MM.1S (cell line): ENCODE measurements around the gene DENND4A.

Experiments
- DNase-seq: peaks from one replicate; pipeline ENCODE4 v3.0.0-alpha.2; 2015
- H2AFZ ChIP-seq: fragments of 300-600 bp; sonication (generic); 2 replicates; pipeline ENCODE4 v1.6.0; 2016; ENCODE audit warnings: antibody characterized with exemption, low read length
- H3F3A ChIP-seq: fragments of 300-600 bp; sonication (generic); 2 replicates; pipeline ENCODE4 v1.6.1; 2016; ENCODE audit warnings: mild to moderate bottlenecking, antibody characterized with exemption, low read length, moderate library complexity, mixed read lengths; ENCODE audit not compliant: insufficient read depth
- H3K27ac ChIP-seq: fragments of 300-600 bp; sonication (generic); 2 replicates; pipeline ENCODE4 v1.5.1; 2016; ENCODE audit warnings: mild to moderate bottlenecking, low read length
- H3K27me3 ChIP-seq: fragments of 300-600 bp; sonication (generic); replicated peaks from 2 replicates; pipeline ENCODE4 v1.6.0; 2016; ENCODE audit warnings: low read length; ENCODE audit not compliant: insufficient read depth
- H3K36me3 ChIP-seq: fragments of 300-600 bp; sonication (generic); replicated peaks from 2 replicates; pipeline ENCODE4 v1.6.1; 2016; ENCODE audit warnings: mild to moderate bottlenecking, low read length, mixed read lengths; ENCODE audit not compliant: insufficient read depth
- H3K4me1 ChIP-seq: fragments of 300-600 bp; sonication (generic); 2 replicates; pipeline ENCODE4 v1.6.1; 2016; ENCODE audit warnings: low read length, mixed read lengths
- H3K4me2 ChIP-seq: fragments of 300-600 bp; sonication (generic); 2 replicates; pipeline ENCODE4 v1.6.0; 2016; ENCODE audit warnings: low read depth, low read length
- H3K4me3 ChIP-seq: fragments of 300-600 bp; sonication (generic); 2 replicates; pipeline ENCODE4 v1.5.1; 2016; ENCODE audit warnings: low read length, mixed read lengths
- H3K79me2 ChIP-seq: fragments of 300-600 bp; sonication (generic); 2 replicates; pipeline ENCODE4 v1.6.1; 2016; ENCODE audit warnings: mixed run types, low read length, mixed read lengths
- H3K9ac ChIP-seq: fragments of 300-600 bp; sonication (generic); 2 replicates; pipeline ENCODE4 v1.6.1; 2016; ENCODE audit warnings: low read length, mixed read lengths
- H3K9me2 ChIP-seq: fragments of 300-600 bp; sonication (generic); replicated peaks from 2 replicates; pipeline ENCODE4 v1.6.1; 2016; ENCODE audit warnings: mild to moderate bottlenecking, low read length, mixed read lengths; ENCODE audit not compliant: insufficient read depth
- H3K9me3 ChIP-seq: fragments of 300-600 bp; sonication (generic); replicated peaks from 2 replicates; pipeline ENCODE4 v1.6.1; 2016; ENCODE audit warnings: mild to moderate bottlenecking, low read length, mixed read lengths; ENCODE audit not compliant: insufficient read depth
- H4K20me1 ChIP-seq: fragments of 300-600 bp; sonication (generic); 2 replicates; pipeline ENCODE4 v1.6.1; 2016; ENCODE audit warnings: mild to moderate bottlenecking, low read length, moderate library complexity, mixed read lengths; ENCODE audit not compliant: insufficient read depth
- EZH2 ChIP-seq: fragments of 300-600 bp; sonication (generic); optimal IDR thresholded peaks from 2 replicates; pipeline ENCODE3; 2017; ENCODE audit warnings: low read depth, mild to moderate bottlenecking, antibody characterized with exemption, low read length, mixed read lengths
- EZH2phosphoT487 ChIP-seq: fragments of 300-600 bp; sonication (generic); IDR thresholded peaks from 2 replicates; pipeline ENCODE4 v1.6.1; 2018; ENCODE audit warnings: antibody characterized with exemption, low read length
- TF ChIP-seq, protein P1 (sequence below): fragments of 300-600 bp; sonication (generic); IDR thresholded peaks from 2 replicates; pipeline ENCODE4 v1.5.1; 2016; ENCODE audit warnings: antibody characterized with exemption, low read length, mixed read lengths

Gene DENND4A

DNA sequence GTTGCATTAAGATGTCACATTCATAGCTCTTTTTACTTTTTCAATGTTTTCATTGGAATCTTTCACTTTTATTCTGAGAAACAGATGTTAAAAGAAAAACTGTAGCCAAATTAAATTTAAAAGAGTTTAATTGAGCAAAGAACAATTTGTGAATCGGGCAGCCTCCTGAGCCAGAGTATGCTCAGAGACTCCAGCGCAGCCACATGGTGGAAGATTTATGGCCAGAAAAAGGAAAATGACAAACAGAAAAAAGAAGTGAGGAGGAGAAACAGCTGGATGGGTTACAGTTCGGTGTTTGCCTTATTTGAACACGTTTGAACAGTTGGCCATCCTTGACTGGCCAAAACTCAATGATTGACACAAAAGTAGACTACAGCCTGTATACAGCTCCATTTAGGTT is 43.4 kb upstream of the DENND4A start:
- Histone ChIP-seq H3K9me2 (no peaks in the 10 kb centered on the region), H3K36me3 (no peaks in the 10 kb centered on the region), H4K20me1 (no peaks in the 10 kb centered on the region), H3K4me3 (no peak overlapping the region), H3K9me3 (no peaks in the 10 kb centered on the region), H3K79me2 (no peaks in the 10 kb centered on the region), H3K27ac (no peak overlapping the region), H3K4me2 (no peak overlapping the region), H3K4me1 (peaks cover 19% of the 10 kb centered on the region), H3F3A (peaks cover 13% of the 10 kb centered on the region; the same call in 1 of the 2 replicates), H3K9ac (no peak overlapping the region), H2AFZ (no peak overlapping the region), H3K27me3 (no peaks in the 10 kb centered on the region)
- no peak for DNase-seq
- TF ChIP-seq, protein P1, sequence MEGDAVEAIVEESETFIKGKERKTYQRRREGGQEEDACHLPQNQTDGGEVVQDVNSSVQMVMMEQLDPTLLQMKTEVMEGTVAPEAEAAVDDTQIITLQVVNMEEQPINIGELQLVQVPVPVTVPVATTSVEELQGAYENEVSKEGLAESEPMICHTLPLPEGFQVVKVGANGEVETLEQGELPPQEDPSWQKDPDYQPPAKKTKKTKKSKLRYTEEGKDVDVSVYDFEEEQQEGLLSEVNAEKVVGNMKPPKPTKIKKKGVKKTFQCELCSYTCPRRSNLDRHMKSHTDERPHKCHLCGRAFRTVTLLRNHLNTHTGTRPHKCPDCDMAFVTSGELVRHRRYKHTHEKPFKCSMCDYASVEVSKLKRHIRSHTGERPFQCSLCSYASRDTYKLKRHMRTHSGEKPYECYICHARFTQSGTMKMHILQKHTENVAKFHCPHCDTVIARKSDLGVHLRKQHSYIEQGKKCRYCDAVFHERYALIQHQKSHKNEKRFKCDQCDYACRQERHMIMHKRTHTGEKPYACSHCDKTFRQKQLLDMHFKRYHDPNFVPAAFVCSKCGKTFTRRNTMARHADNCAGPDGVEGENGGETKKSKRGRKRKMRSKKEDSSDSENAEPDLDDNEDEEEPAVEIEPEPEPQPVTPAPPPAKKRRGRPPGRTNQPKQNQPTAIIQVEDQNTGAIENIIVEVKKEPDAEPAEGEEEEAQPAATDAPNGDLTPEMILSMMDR: no peak
- TF ChIP-seq EZH2: no peak
- no peak for TF ChIP-seq EZH2phosphoT487

DNA sequence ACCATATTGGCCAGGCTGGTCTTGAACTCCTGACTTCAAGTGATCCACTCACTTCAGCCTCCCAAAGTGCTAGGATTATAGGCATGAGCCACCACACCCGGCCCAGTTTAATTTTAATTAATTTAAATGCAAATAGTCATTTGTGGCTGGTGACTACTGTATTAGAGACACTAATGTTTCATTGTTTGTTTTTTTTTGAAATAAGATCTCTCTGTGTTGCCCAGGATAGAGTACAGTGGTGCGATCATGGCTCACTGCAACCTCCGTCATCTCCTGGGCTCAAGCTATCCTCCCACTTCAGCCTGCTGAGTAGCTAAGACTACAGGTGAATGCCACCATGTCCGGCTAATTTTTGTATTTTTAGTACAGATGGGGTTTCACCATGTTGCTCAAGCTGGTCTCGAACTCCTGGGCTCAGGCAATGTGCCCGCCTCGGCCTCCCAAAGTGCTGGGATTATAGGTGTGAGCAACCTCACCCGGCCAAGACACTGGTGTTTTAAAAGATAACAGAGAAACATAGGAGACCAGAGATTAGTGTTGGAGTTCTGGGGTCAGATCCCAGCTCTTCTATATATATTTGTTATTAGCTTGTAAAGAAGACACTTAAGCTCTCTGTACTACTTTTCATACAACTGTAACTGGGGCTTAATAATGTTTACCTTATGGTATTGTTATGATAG is 42.6 kb upstream of the DENND4A start:
- Histone ChIP-seq H3K9ac (no peak overlapping the region), H3K4me1 (peaks cover 19% of the 10 kb centered on the region), H2AFZ (no peak overlapping the region), H3K79me2 (no peaks in the 10 kb centered on the region), H3K4me3 (no peak overlapping the region), H3K9me2 (no peaks in the 10 kb centered on the region), H3F3A (peaks cover 13% of the 10 kb centered on the region; the same call in 1 of the 2 replicates), H3K36me3 (no peaks in the 10 kb centered on the region), H3K27me3 (no peaks in the 10 kb centered on the region), H3K9me3 (no peaks in the 10 kb centered on the region), H3K4me2 (no peak overlapping the region), H3K27ac (no peak overlapping the region), H4K20me1 (no peaks in the 10 kb centered on the region)
- no peak for DNase-seq
- TF ChIP-seq EZH2phosphoT487 (no peak), EZH2 (no peak)
- TF ChIP-seq, protein P1: no peak

DNA sequence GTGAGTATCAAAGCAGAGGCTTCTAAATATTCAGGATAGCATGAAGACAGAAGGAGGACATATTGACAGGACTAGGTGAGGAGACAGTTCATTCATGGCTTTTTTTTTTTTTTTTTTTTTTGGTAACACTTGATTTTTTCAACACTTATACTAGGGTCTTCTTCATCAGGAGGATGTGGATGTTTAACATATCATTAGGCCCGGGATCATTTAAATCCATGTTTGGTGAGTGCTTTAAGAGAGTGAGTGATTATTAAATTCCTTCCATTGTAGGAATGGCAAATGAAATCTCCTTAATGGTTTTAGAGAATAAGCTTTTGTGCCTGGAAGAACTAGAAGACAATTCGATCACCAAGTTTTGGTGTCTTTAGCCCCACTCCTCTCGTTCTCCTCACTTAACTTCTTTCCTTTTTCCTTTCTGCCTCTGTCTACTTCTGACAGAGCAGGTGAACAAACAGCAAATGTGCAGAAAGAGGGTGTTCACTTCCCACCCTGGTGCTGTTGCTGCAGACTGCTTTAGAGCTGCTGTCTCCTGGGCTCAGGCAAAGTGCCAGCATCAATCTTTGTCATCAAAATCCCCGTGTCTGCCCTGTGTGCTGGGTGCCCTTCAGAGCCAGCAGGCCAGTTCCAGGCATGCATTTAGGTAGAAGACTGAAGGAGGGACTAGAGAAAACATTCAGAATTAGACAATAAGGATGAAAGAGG is 41.6 kb upstream of the DENND4A start:
- Histone ChIP-seq H3K79me2 (no peaks in the 10 kb centered on the region), H3K36me3 (no peaks in the 10 kb centered on the region), H2AFZ (peak overlapping the region; percentile 58), H3K27me3 (no peaks in the 10 kb centered on the region), H3K4me1 (peaks cover 19% of the 10 kb centered on the region), H3K4me2 (peak overlapping the region; percentile 65), H3K9me3 (no peaks in the 10 kb centered on the region), H4K20me1 (no peaks in the 10 kb centered on the region), H3K4me3 (peak overlapping the region; percentile 19; the same call in 1 of the 2 replicates), H3K27ac (peak overlapping the region; percentile 74), H3F3A (peaks cover 13% of the 10 kb centered on the region; the same call in 1 of the 2 replicates), H3K9me2 (no peaks in the 10 kb centered on the region), H3K9ac (peak overlapping the region; percentile 47; the same call in 1 of the 2 replicates)
- DNase-seq: no peak
- TF ChIP-seq, protein P1: no peak
- TF ChIP-seq EZH2 (no peak), EZH2phosphoT487 (no peak)
